HG03457 (cell line): Measurements from ENCODE around the gene CDT1.
"Not testable (repeated sequence)": the region's sequence is repeated elsewhere in the genome, so short reads cannot be mapped to it uniquely, and the experiment has no call there.

Experiments used
- ATAC-seq: cut with Tn5 transposase; IDR thresholded peaks from one replicate; pipeline ENCODE4 v1.9.1; 2021; ENCODE audit warnings: moderate number of reproducible peaks; ENCODE audit not compliant: unreplicated experiment

Gene CDT1

DNA sequence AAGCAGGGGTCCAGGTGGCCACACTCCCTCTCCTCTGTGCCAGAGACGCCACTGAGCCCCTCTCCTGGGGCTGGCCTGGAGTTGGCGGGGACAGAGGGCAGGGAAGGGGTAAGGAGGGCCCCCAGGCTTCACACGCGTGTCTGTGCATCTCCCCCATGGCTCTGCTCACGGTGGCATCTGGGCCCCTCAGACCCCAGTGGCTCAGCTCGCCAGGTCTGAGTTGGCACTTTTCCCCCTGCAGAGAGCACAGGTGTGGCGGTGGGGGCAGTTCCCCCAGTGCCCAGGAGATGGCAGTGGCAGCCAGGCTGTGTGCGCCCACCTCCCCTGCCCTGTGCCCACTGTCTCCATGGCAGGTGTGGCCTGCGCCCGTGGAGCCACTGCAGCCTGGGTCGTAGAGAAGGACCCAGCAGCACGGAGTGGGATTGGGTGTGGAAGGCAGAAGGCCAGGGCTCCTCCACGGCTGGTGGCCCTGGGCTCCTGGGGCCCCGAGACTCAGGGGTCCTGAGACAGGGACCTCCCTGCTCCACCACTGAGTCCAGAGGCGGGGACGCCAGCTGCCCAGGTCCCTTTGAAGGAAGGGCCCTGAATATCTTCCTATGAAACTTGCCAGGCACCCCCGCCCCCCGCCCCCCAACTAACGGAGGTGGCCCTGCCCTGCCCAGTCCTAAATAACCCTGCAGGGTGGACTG, 12.5 kb downstream of the CDT1 start:
- no peak for ATAC-seq

DNA sequence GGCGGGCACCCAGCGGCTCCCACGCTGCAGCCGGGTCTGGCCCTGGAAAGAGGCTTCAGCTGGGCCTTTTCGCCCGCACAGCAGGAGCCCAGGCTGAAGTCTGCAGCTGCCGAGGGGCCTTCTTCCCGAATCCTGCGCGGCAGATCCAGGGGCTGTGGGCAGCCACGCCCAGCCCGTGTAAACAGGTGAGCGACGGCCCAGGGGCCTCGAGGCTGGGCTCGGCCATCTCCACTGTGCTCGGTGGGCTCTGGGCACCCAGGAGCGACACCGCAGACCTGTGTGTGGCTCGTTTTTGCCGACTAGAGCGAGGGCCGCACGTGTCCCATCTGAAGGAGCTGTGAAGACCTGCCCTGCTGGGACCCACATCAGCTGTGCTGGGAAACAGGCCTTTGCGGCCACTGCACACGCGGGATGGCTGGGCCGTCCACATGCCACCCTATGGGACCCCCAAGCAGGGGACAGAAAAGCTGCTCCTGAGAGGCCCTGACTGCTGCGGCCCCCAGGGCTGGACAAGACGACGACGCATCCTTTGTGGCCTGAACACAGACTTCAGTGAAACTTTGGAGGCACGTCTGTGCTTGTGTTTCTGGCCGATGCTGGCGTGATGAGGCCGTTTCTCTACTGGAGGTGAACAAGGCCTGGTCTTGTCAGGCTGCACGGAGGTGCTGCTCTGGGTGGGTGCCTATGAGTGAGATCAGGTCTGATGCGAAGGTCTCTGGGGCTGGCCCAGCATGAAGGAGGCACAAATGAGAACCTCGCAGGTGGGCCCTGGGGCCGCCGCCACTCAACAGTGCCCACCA, 13.3 kb downstream of the CDT1 start:
- ATAC-seq, result no peak

GRCh38 chr16:88817785-88818574, 14.4 kb downstream of the CDT1 start:
- no peak for ATAC-seq

DNA sequence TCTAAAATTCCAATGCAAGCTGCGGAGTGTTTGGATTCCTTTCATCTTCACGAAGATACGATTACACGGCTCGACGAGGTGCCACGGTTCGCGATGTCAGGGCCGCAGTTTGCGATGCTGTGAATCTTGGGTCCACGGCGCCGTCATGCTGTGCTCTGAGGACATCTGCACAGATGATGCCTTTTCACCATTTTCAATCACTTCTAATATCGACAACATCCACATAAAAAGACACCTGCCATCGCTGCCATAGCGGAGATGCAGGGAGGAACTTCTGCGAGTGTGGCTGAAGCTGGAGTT, 14.9 kb downstream of the CDT1 start:
- no peak for ATAC-seq

DNA sequence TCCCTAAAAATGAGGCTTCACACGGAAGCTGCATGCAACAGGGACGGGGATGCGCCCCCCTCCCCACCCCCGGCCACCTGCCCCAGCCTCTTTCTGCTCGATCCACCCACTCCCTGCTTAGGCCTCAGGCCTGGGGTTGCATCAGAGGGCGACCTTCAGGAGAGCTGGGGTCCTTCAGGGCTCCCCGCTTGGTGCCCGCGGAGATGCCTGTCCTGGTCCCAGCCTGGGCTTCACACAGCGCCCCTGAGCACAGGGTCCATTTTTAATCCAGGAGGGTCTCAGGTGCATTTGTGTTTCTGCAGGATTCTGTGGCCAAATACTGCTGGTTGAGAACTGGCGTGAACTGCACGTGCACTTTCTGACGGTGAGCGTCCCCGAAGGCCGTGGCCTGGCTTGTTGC, 15.5 kb downstream of the CDT1 start:
- no peak for ATAC-seq

DNA sequence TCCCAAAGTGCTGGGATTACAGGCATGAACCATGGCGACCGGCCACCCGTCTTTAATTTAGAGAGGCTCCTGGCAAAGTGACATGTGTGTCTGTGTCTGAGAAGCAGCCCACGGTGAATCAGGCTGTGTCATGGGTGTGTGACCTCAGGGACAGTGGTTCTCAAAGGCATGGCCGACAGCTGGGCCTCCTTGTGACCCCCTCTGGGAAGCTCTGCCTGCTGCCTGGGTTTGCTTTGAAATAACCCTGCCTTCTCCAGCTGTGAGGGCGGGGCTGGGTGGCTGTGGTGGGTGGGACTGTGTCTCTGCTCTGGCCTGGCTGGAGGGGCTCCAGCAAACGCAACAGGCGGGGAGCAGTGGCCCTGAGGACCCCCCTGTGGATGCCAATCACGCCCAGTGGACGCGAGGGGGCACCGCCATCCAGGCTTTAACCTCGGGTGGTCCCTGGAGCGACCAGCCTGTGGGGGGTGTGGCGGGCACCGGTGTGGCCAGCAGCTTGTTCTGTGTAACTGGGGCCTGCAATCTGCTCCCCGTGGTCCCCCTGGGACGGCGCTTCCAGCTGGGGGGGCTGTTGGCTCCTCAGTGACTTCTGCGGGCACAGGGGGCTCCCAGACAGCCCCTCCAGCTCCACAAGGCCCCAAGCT, 16.9 kb downstream of the CDT1 start:
- no peak for ATAC-seq

DNA sequence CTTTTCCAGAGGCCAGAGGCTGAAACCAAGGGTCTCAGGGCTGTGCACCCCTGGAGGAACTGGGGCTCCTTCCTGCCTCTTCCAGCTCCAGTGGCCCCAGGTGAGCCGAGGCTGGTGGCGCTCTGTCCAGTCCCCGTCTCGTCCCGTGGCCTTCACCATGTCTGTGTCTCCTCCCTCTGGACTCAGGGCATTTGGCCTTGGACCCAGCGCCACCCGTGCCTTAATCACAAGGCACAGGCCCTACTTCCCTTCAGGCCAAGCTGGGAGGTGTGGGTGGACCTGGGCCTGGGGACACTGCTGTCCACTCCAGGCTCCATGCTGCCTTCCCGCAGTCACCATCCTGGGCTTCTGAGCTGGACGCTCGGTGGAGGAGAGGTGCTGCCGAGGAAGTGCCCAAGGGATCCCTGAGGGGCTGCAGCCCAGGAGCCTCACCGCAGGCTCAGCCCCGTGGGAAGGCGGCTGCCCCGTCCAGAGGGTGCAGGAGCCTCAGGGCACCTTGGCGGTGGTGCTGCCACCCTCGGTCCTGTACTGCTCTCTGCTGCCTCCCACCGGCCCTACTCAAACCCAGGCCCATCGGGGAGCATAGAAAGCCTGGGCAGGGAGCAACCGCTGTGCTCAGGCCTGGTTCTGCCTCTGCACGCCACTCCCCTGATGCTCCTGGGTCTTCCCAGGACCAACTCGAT, 17.7 kb downstream of the CDT1 start:
- ATAC-seq, result no peak

GRCh38 chr16:88822281-88823040, 18.9 kb downstream of the CDT1 start:
- ATAC-seq, result no peak

GRCh38 chr16:88823646-88824045, 20.1 kb downstream of the CDT1 start:
- ATAC-seq, result not testable (repeated sequence)

DNA sequence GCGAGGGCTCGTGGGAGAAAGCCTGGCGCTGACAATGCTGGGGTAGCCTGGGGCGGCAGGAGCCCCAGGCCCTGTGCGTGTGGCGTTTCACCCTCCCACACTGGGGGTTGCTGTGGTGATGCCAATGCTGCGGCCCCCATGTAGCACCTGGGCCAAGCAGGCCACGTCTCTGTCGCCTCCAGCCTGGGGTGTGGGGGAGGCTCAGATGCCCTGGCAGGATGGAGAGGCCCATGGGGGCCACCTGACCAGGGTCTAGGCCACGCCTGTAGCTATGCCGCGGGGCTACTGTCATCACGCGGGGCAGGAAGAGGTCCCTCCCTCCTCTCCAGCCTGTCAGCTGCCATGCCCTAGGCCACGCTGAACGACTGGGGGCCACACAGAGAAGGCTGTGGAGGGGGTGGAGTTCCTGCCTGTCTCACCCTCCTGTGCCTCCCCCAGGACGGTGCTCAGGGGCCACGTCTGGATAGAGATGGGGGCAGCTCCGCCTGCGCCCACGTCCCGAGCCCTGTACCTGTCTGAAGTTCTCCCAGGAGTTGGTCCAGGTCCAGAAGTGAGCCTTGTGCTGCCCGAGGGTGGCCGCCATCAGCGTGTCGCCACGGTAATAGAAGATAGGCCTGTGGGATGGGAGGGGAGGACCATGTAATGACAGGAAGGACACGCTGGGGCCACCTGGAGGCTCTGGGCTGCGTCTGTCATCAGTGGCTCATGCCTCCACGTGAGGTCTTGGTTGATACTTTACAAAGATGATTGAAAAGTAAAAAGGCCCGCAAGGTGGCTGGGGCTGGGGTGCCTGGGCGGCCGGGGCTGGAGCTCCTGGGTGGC, 20.9 kb downstream of the CDT1 start:
- ATAC-seq, result no peak

GRCh38 chr16:88825146-88825545, 21.6 kb downstream of the CDT1 start:
- ATAC-seq, result no peak

GRCh38 chr16:88826070-88826840, 22.7 kb downstream of the CDT1 start:
- ATAC-seq, result no peak

- no peak for ATAC-seq
These were observed 24.1 kb downstream of the CDT1 start for GRCh38 chr16:88827727-88828126.

DNA sequence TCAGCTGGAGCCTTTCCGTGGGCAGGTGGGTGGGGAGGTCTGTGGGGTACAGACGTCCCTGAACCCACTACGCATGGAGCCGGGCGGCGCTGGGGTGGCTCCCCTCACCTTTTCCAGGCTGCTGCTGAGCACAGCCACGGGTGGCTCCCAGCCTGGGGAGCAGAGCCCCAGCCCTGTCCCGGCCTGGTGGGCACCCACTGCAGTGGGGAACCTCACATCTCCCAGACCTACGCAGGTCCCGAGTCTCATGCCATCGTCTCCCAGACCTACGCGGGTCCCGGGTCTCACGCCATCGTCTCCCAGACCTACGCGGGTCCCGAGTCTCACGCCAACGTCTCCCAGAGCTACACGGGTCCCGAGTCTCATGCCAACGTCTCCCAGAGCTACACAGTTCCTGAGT, 25.1 kb downstream of the CDT1 start:
- no peak for ATAC-seq

DNA sequence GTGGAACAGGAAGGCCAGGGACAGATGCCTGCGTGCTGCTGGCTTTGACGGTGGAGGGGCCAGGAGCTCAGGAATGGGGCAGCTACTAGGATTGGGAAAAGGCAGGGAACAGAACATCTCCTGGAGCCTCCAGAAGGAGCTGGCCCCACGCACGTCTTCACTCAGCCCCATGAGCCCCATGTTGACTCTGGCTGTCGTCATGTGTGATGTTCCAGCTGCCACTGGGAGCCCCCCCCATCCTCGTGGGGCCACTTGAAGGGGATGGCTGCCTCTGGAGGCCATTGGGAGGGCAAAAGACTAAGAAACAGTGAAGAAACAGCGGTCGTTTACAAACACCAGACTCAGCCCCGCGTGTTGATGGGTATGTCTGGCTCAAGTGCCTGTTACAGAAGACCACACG, 26.7 kb downstream of the CDT1 start:
- ATAC-seq, result no peak

- no peak for ATAC-seq
These were observed 27.2 kb downstream of the CDT1 start for GRCh38 chr16:88830783-88831182.

- ATAC-seq, result no peak
These were observed 28.2 kb downstream of the CDT1 start for GRCh38 chr16:88831838-88832237.

- no peak for ATAC-seq
These were observed 29.5 kb downstream of the CDT1 start for GRCh38 chr16:88833086-88833485.

DNA sequence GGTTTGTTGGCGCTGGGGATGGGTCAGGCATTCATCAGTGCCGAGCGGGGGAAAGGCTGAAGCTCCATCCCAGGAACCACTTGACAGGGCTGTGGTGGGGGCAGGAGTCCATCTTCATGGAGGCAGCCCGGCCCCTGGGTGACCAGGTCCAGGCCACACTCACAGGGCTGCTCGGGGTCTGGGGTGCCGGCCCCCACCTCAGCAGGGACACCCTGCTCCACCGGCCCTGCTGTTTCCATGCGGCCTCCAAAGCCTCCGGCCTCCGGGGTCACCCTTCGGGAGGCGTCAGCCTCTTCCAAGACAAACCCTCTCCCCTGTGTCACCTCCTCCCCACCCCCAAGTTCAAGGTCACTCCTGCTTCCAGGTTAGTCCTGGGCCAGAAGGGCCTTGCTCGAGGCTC, 31.1 kb downstream of the CDT1 start:
- ATAC-seq, result no peak
